ENCODE results near the gene SERPINB3.

The SERPINB3 gene

DNA sequence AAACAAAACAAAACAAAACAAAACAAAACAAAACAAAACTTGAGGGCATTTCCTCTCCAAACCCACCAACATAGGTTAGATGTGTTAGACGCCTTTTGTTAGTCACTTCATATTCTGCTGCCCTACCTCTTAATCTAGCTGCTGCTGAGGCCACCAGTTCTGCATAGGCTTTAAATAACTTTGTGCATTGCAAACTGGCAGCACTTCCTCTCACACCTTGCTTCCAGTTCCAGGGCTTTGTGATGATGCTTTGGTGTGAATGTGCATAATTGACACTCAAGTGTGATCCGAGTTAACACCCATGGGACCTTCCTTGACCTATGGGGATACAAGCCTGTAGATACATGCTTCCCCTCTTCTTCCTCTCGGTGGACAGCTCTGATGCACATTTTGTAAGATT, 38.8 kb upstream of the SERPINB3 start:
- H2BK5ac ChIP-seq (ENCODE audit: low read length), result no peak overlapping the region
- WGBS (ENCODE audit: extremely low coverage, insufficient coverage, low lambda C conversion rate), result no CpG with 5 or more reads among the region's 3 CpGs

DNA sequence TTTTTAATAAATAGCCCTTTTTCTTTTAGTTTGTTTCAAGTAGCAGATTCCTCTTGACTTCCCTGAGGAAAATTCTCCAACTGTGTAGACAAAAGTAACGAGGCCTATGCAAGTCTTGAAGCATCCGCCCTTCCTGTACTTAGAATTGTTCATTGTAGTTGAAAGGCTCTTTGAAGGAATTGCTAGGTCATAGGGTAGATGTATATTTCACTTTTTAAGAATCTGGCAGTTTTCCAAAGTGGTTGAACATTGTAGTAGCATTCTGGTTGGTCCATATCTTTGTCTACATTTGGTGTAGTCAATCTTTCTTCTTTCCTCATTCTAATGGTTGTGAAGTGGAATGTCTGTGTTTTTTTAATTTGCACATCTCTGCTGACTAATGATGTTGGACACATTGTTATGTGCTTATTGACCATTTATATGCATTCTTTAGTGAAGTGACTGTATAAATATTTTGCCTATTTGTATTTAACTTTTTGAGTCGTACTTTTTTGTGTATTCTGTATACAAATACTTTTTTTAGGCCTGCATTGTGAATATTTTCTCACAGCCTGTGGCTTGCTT, 35.5 kb upstream of the SERPINB3 start:
- H4K5ac ChIP-seq (ENCODE audit: low read length), result no peak overlapping the region
- H3K18ac ChIP-seq (ENCODE audit: low read length), result no peak overlapping the region
- no peak for DNase-seq
- H3K79me1 ChIP-seq (ENCODE audit: low read length), result no peaks in the 10 kb centered on the region
- H2BK5ac ChIP-seq (ENCODE audit: low read length), result no peak overlapping the region
- H2BK15ac ChIP-seq (replicated peaks; ENCODE audit: low read depth), result no peak overlapping the region
- H2BK120ac ChIP-seq (ENCODE audit: low read depth, low read length), result no peak overlapping the region
- no peaks in the 10 kb centered on the region for H3K27me3 ChIP-seq (ENCODE audit: insufficient read depth, low read length, poor library complexity)
- no peak overlapping the region for H3K4ac ChIP-seq (ENCODE audit: low read depth, low read length)
- no peak overlapping the region for H2AK5ac ChIP-seq (ENCODE audit: low read length)
- no CpG with 5 or more reads among the region's 3 CpGs for WGBS (ENCODE audit: extremely low coverage, insufficient coverage, low lambda C conversion rate)
- no peaks in the 10 kb centered on the region for H3K79me2 ChIP-seq (ENCODE audit: control insufficient read depth, insufficient read depth, low read length)
- no peaks in the 10 kb centered on the region for H3K36me3 ChIP-seq (ENCODE audit: control insufficient read depth, insufficient read depth, low read length)
- H3K23ac ChIP-seq (ENCODE audit: low read length), result no peak overlapping the region
- no peak overlapping the region for H3K9ac ChIP-seq (ENCODE audit: low read length)
- no peak overlapping the region for H3K27ac ChIP-seq (ENCODE audit: low read depth, low read length)
- H3K4me3 ChIP-seq (ENCODE audit: low read length), result no peak overlapping the region
- H4K8ac ChIP-seq (ENCODE audit: low read depth, low read length), result no peak overlapping the region
- H3K4me1 ChIP-seq (ENCODE audit: control insufficient read depth, low read depth, low read length), result no peaks in the 10 kb centered on the region
- H3K4me2 ChIP-seq (ENCODE audit: low read length), result no peak overlapping the region
- no peak overlapping the region for H3K56ac ChIP-seq (ENCODE audit: low read length)

More for the DNA sequence above, 38.8 kb upstream of the SERPINB3 start:
- Histone ChIP-seq H3K4me3 (ENCODE audit: low read length) (no peak overlapping the region), H3K9ac (ENCODE audit: low read length) (no peak overlapping the region), H3K18ac (ENCODE audit: low read length) (no peak overlapping the region), H2AK5ac (ENCODE audit: low read length) (no peak overlapping the region), H3K4me1 (ENCODE audit: control insufficient read depth, low read depth, low read length) (no peaks in the 10 kb centered on the region), H2BK15ac (replicated peaks; ENCODE audit: low read depth) (no peak overlapping the region), H3K79me1 (ENCODE audit: low read length) (no peaks in the 10 kb centered on the region), H3K4ac (ENCODE audit: low read depth, low read length) (no peak overlapping the region), H2BK120ac (ENCODE audit: low read depth, low read length) (no peak overlapping the region), H3K36me3 (ENCODE audit: control insufficient read depth, insufficient read depth, low read length) (no peaks in the 10 kb centered on the region), H3K79me2 (ENCODE audit: control insufficient read depth, insufficient read depth, low read length) (no peaks in the 10 kb centered on the region), H4K5ac (ENCODE audit: low read length) (no peak overlapping the region), H3K23ac (ENCODE audit: low read length) (no peak overlapping the region), H3K27ac (ENCODE audit: low read depth, low read length) (no peak overlapping the region), H4K8ac (ENCODE audit: low read depth, low read length) (no peak overlapping the region), H3K56ac (ENCODE audit: low read length) (no peak overlapping the region), H3K27me3 (ENCODE audit: insufficient read depth, low read length, poor library complexity) (no peaks in the 10 kb centered on the region), H3K4me2 (ENCODE audit: low read length) (no peak overlapping the region)
- DNase-seq, result peak; percentile 58

DNA sequence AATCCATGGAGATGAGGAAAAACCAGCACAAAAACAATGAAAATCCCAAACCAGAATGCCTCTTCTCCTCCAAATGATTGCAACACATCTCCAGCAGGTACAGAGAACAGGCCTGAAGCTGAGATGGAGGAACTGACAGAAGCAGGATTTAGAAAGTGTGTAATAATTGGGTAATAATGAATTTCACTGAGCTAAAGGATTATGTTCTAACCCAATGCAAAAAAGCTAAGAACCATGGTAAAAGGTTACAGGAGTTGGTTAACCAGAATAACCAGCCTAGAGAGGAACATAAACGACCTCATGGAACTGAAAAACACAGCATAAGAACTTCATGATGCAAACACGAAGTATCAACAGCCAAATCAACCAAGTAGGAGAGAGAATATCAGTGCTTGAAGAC, 27.4 kb upstream of the SERPINB3 start:
- H3K27ac ChIP-seq (ENCODE audit: low read depth, low read length), result no peak overlapping the region
- no CpG with 5 or more reads among the region's 2 CpGs for WGBS (ENCODE audit: extremely low coverage, insufficient coverage, low lambda C conversion rate)
- H3K9ac ChIP-seq (ENCODE audit: low read length), result no peak overlapping the region
- DNase-seq, result no peak
- H4K5ac ChIP-seq (ENCODE audit: low read length), result no peak overlapping the region
- no peak overlapping the region for H2BK120ac ChIP-seq (ENCODE audit: low read depth, low read length)
- no peak overlapping the region for H3K18ac ChIP-seq (ENCODE audit: low read length)
- no peaks in the 10 kb centered on the region for H3K4me1 ChIP-seq (ENCODE audit: control insufficient read depth, low read depth, low read length)
- no peak overlapping the region for H3K4me3 ChIP-seq (ENCODE audit: low read length)
- no peaks in the 10 kb centered on the region for H3K27me3 ChIP-seq (ENCODE audit: insufficient read depth, low read length, poor library complexity)
- no peak overlapping the region for H3K23ac ChIP-seq (ENCODE audit: low read length)
- no peak overlapping the region for H3K4me2 ChIP-seq (ENCODE audit: low read length)
- H4K8ac ChIP-seq (ENCODE audit: low read depth, low read length), result no peak overlapping the region
- no peak overlapping the region for H2AK5ac ChIP-seq (ENCODE audit: low read length)
- no peak overlapping the region for H3K4ac ChIP-seq (ENCODE audit: low read depth, low read length)
- no peaks in the 10 kb centered on the region for H3K79me1 ChIP-seq (ENCODE audit: low read length)
- no peaks in the 10 kb centered on the region for H3K79me2 ChIP-seq (ENCODE audit: control insufficient read depth, insufficient read depth, low read length)
- no peak overlapping the region for H3K56ac ChIP-seq (ENCODE audit: low read length)
- H2BK15ac ChIP-seq (replicated peaks; ENCODE audit: low read depth), result no peak overlapping the region
- H2BK5ac ChIP-seq (ENCODE audit: low read length), result no peak overlapping the region
- no peaks in the 10 kb centered on the region for H3K36me3 ChIP-seq (ENCODE audit: control insufficient read depth, insufficient read depth, low read length)

DNA sequence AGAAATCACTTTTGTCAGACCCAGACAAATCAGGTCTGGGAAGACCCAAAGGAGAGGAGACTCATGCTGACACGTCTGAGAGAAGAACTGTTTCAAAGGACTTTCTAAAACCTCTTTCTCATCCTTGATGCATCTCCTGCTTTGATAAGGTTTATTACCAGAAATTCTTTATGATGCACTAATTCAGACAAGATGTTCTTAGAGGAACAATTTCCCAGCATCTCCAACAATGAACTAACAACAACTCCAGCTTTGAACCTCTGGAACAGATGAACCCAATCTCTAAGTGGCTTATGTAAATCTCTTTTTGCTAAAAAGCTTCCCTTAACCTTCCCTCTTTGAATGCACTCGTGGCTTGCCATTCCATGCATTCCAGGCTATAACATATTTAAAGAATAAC, 25.2 kb upstream of the SERPINB3 start:
- H3K79me1 ChIP-seq (ENCODE audit: low read length), result no peaks in the 10 kb centered on the region
- H3K4ac ChIP-seq (ENCODE audit: low read depth, low read length), result no peak overlapping the region
- no peaks in the 10 kb centered on the region for H3K27me3 ChIP-seq (ENCODE audit: insufficient read depth, low read length, poor library complexity)
- H3K27ac ChIP-seq (ENCODE audit: low read depth, low read length), result no peak overlapping the region
- H3K4me3 ChIP-seq (ENCODE audit: low read length), result no peak overlapping the region
- no peaks in the 10 kb centered on the region for H3K36me3 ChIP-seq (ENCODE audit: control insufficient read depth, insufficient read depth, low read length)
- no peak overlapping the region for H3K9ac ChIP-seq (ENCODE audit: low read length)
- no peak overlapping the region for H2BK15ac ChIP-seq (replicated peaks; ENCODE audit: low read depth)
- no peak overlapping the region for H3K18ac ChIP-seq (ENCODE audit: low read length)
- no peak overlapping the region for H3K23ac ChIP-seq (ENCODE audit: low read length)
- no peaks in the 10 kb centered on the region for H3K79me2 ChIP-seq (ENCODE audit: control insufficient read depth, insufficient read depth, low read length)
- no CpG with 5 or more reads among the region's 2 CpGs for WGBS (ENCODE audit: extremely low coverage, insufficient coverage, low lambda C conversion rate)
- H3K4me1 ChIP-seq (ENCODE audit: control insufficient read depth, low read depth, low read length), result no peaks in the 10 kb centered on the region
- no peak overlapping the region for H2BK120ac ChIP-seq (ENCODE audit: low read depth, low read length)
- no peak overlapping the region for H2BK5ac ChIP-seq (ENCODE audit: low read length)
- H3K4me2 ChIP-seq (ENCODE audit: low read length), result no peak overlapping the region
- DNase-seq, result no peak
- H3K56ac ChIP-seq (ENCODE audit: low read length), result no peak overlapping the region
- H4K8ac ChIP-seq (ENCODE audit: low read depth, low read length), result no peak overlapping the region
- no peak overlapping the region for H4K5ac ChIP-seq (ENCODE audit: low read length)
- no peak overlapping the region for H2AK5ac ChIP-seq (ENCODE audit: low read length)

DNA sequence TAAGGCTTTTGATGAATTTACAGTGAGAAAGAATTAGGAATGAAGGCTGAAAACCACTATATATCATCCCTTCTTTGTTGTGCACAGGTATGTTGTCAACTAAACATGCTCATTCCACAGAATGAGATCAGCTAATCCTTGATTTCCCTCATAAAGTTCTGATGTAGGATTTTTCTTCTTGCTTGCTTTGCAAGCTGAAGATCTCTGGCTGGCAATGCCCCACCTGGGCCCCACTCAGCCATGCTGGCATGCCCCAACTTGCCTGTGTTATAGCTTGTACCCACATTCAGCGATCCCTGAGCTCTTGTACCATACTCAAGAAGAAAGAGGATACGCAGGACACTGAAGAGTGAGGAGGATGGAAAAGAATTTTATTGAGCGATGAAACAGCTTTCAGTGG, 23.0 kb upstream of the SERPINB3 start:
- H3K27ac ChIP-seq (ENCODE audit: low read depth, low read length), result no peak overlapping the region

DNA sequence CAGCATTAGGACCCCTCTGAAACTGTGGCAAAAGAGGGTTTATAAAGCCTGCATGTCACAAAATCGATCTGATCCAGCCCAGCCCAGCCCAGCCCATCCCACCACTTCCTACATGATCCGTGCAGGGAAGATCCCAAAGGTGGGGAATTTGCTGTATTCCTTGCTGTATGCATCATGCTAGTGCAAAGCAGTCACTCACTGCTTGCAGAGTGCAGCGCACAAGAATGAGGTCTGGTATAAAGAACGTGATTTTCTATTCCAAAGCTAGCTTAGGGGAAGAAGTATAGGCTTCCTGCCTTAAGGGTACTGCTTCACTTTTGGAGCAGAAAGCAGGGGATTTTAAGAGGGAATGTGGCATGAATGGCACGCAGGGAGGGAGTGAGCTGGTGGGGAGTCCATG, 22.2 kb upstream of the SERPINB3 start:
- H3K79me2 ChIP-seq (ENCODE audit: control insufficient read depth, insufficient read depth, low read length), result no peaks in the 10 kb centered on the region
- H3K4me2 ChIP-seq (ENCODE audit: low read length), result no peak overlapping the region
- H3K27ac ChIP-seq (ENCODE audit: low read depth, low read length), result no peak overlapping the region
- WGBS (ENCODE audit: extremely low coverage, insufficient coverage, low lambda C conversion rate), result no CpG with 5 or more reads among the region's 5 CpGs
- no peaks in the 10 kb centered on the region for H3K79me1 ChIP-seq (ENCODE audit: low read length)
- H3K36me3 ChIP-seq (ENCODE audit: control insufficient read depth, insufficient read depth, low read length), result no peaks in the 10 kb centered on the region
- no peak overlapping the region for H3K56ac ChIP-seq (ENCODE audit: low read length)
- H4K8ac ChIP-seq (ENCODE audit: low read depth, low read length), result no peak overlapping the region
- no peak overlapping the region for H2BK5ac ChIP-seq (ENCODE audit: low read length)
- H2BK120ac ChIP-seq (ENCODE audit: low read depth, low read length), result no peak overlapping the region
- no peak overlapping the region for H3K9ac ChIP-seq (ENCODE audit: low read length)
- no peak overlapping the region for H3K4me3 ChIP-seq (ENCODE audit: low read length)
- no peak overlapping the region for H2AK5ac ChIP-seq (ENCODE audit: low read length)
- H3K18ac ChIP-seq (ENCODE audit: low read length), result peak overlapping the region; percentile 11
- peak; percentile 46 for DNase-seq
- no peak overlapping the region for H3K23ac ChIP-seq (ENCODE audit: low read length)
- H3K4me1 ChIP-seq (ENCODE audit: control insufficient read depth, low read depth, low read length), result no peaks in the 10 kb centered on the region
- H3K27me3 ChIP-seq (ENCODE audit: insufficient read depth, low read length, poor library complexity), result no peaks in the 10 kb centered on the region
- H3K4ac ChIP-seq (ENCODE audit: low read depth, low read length), result no peak overlapping the region
- H4K5ac ChIP-seq (ENCODE audit: low read length), result no peak overlapping the region
- no peak overlapping the region for H2BK15ac ChIP-seq (replicated peaks; ENCODE audit: low read depth)

More for the DNA sequence above, 23.0 kb upstream of the SERPINB3 start:
- no peak overlapping the region for H2AK5ac ChIP-seq (ENCODE audit: low read length)
- H4K5ac ChIP-seq (ENCODE audit: low read length), result no peak overlapping the region
- H2BK120ac ChIP-seq (ENCODE audit: low read depth, low read length), result no peak overlapping the region
- DNase-seq, result no peak
- H3K27me3 ChIP-seq (ENCODE audit: insufficient read depth, low read length, poor library complexity), result no peaks in the 10 kb centered on the region
- no peaks in the 10 kb centered on the region for H3K79me2 ChIP-seq (ENCODE audit: control insufficient read depth, insufficient read depth, low read length)
- H3K79me1 ChIP-seq (ENCODE audit: low read length), result no peaks in the 10 kb centered on the region
- WGBS (ENCODE audit: extremely low coverage, insufficient coverage, low lambda C conversion rate), result no CpG with 5 or more reads among the region's 3 CpGs
- H3K4ac ChIP-seq (ENCODE audit: low read depth, low read length), result no peak overlapping the region
- no peak overlapping the region for H3K4me3 ChIP-seq (ENCODE audit: low read length)
- H3K23ac ChIP-seq (ENCODE audit: low read length), result no peak overlapping the region
- H3K18ac ChIP-seq (ENCODE audit: low read length), result peak overlapping the region; percentile 62
- H3K4me1 ChIP-seq (ENCODE audit: control insufficient read depth, low read depth, low read length), result no peaks in the 10 kb centered on the region
- no peaks in the 10 kb centered on the region for H3K36me3 ChIP-seq (ENCODE audit: control insufficient read depth, insufficient read depth, low read length)
- no peak overlapping the region for H4K8ac ChIP-seq (ENCODE audit: low read depth, low read length)
- no peak overlapping the region for H2BK15ac ChIP-seq (replicated peaks; ENCODE audit: low read depth)
- H2BK5ac ChIP-seq (ENCODE audit: low read length), result no peak overlapping the region
- no peak overlapping the region for H3K9ac ChIP-seq (ENCODE audit: low read length)
- H3K4me2 ChIP-seq (ENCODE audit: low read length), result no peak overlapping the region
- H3K56ac ChIP-seq (ENCODE audit: low read length), result no peak overlapping the region
